Measurements from ENCODE around the gene TMX2.

GRCh38 chr11:57763568-57763967 lies 51.2 kb downstream of the TMX2 start:
- TF ChIP-seq EZH2 (IDR thresholded peaks at IDR 0.05; ENCODE audit: borderline replicate concordance, low read length) (no peak), CTCF (IDR thresholded peaks at IDR 0.05; ENCODE audit: low read length) (no peak)

Data from OCI-LY1 (cell line).